Tibial nerve (tissue), 4 donors: ENCODE measurements around the gene VPS35. TPM values are rescaled to one million over a fixed set of nuclear protein-coding genes. Genes with fewer than 3 reads are reported as not detected.

Experiments used
- DNase-seq, 2 donors: peaks; one replicate each; pipeline ENCODE4 v3.0.0-alpha.2; 2019; ENCODE audit warnings: low spot score in 2 of 2
- H3K27ac ChIP-seq, 4 donors: fragments of 200-600 bp; sonication (generic) in 3 of 4; one replicate each; pipeline ENCODE4 v1.5.1; 2017 to 2019; ENCODE audit warnings: mild to moderate bottlenecking in 1 of 4
- H3K27me3 ChIP-seq, 2 donors: fragments of 200-600 bp; sonication (generic) in 1 of 2; one replicate each; pipeline versions ENCODE4 v1.5.1 to v1.6.0; 2017 to 2019
- H3K36me3 ChIP-seq, 3 donors: fragments of 200-600 bp; sonication (generic); one replicate each; pipeline ENCODE4 v1.5.1; 2018 to 2019
- H3K4me1 ChIP-seq, 4 donors: fragments of 200-600 bp; sonication (generic) in 3 of 4; one replicate each; pipeline ENCODE4 v1.5.1; 2017 to 2019
- H3K4me3 ChIP-seq, 4 donors: fragments of 200-600 bp; sonication (generic) in 3 of 4; one replicate each; pipeline ENCODE4 v1.5.1; 2017 to 2019; ENCODE audit warnings: mild to moderate bottlenecking in 1 of 4, moderate library complexity in 1 of 4
- H3K9me3 ChIP-seq, 4 donors: fragments of 200-600 bp; sonication (generic) in 3 of 4; one replicate each; pipeline ENCODE4 v1.5.1; 2017 to 2019
- EP300 ChIP-seq, 2 donors: sonication (generic); formaldehyde crosslinking; IDR thresholded peaks; one replicate each; pipeline ENCODE4 v1.6.1; 2017; ENCODE audit warnings: antibody characterized with exemption in 2 of 2, mild to moderate bottlenecking in 1 of 2
- POLR2A ChIP-seq, 2 donors: fragments of 450-650 bp; IDR thresholded peaks; one replicate each; pipeline ENCODE4 v1.6.1; 2017; ENCODE audit warnings: antibody characterized with exemption in 2 of 2, mild to moderate bottlenecking in 2 of 2, moderate library complexity in 2 of 2
- WGBS, 2 donors: methylation state at CpG; one replicate each; pipeline ENCODE4 v1.1.5; 2018; 5-methylcytosine and 5-hydroxymethylcytosine counted together
- total RNA-seq, 4 donors: library from RNA; depleted of rRNA; stranded (reverse); fragments of >200 nt; gene quantifications; one replicate each; pipeline ENCODE4 v1.1.0, GENCODE V29; 2016
- TF ChIP-seq, protein P1 (sequence below), 5 experiments: fragments of 200-600 bp in 3 of 5; fragments of 450-650 bp in 2 of 5; sonication (generic) in 3 of 5; IDR thresholded peaks; one replicate each; pipeline ENCODE4 v1.5.1; 2016 to 2019; ENCODE audit warnings: antibody characterized with exemption in 5 of 5, mild to moderate bottlenecking in 3 of 5, moderate library complexity in 2 of 5

The VPS35 gene
- total RNA-seq, 4 donors from 2014 or later: 26.1 to 54.4 (median 40.0) TPM

GRCh38 chr16:46727630-46728029, 38.7 kb upstream of the VPS35 start:
- no peak for DNase-seq
- no peak overlapping the region for H3K4me3 ChIP-seq
- 84 to 88% methylated on average over 9 of the region's 9 CpGs for WGBS, 2 donors

DNA sequence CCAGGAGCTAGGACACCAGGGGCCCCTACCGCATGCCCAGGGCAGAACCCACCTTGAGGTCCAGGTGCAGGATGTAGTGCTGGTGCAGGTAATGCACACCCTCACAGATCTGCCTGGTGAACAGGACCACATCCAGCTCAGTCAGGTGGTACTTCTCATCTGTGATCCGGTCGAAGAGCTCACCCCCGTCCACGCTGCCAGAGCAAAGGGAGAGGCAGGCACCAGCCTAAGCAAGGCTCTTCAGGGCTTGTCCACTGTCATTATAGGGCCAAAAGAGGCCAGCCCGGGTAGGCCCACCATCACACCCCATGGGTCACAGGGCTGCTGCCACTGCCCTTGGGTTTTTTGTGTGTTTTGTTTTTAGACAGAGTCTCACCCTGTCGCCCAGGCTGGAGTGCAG, 38.2 kb upstream of the VPS35 start:
- H3K4me3 ChIP-seq: no peak overlapping the region
- H3K36me3 ChIP-seq: no peaks in the 10 kb centered on the region
- peaks cover 0 to 13% (median 3%) of the 10 kb centered on the region in 4 donors for H3K9me3 ChIP-seq
- WGBS, 2 donors: 91 to 94% methylated on average over 7 of the region's 7 CpGs
- H3K27ac ChIP-seq: no peak overlapping the region
- H3K27me3 ChIP-seq: no peaks in the 10 kb centered on the region
- TF ChIP-seq EP300 (IDR thresholded peaks at IDR 0.05) (no peak), POLR2A (IDR thresholded peaks at IDR 0.05) (no peak)
- TF ChIP-seq, protein P1, sequence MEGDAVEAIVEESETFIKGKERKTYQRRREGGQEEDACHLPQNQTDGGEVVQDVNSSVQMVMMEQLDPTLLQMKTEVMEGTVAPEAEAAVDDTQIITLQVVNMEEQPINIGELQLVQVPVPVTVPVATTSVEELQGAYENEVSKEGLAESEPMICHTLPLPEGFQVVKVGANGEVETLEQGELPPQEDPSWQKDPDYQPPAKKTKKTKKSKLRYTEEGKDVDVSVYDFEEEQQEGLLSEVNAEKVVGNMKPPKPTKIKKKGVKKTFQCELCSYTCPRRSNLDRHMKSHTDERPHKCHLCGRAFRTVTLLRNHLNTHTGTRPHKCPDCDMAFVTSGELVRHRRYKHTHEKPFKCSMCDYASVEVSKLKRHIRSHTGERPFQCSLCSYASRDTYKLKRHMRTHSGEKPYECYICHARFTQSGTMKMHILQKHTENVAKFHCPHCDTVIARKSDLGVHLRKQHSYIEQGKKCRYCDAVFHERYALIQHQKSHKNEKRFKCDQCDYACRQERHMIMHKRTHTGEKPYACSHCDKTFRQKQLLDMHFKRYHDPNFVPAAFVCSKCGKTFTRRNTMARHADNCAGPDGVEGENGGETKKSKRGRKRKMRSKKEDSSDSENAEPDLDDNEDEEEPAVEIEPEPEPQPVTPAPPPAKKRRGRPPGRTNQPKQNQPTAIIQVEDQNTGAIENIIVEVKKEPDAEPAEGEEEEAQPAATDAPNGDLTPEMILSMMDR (IDR thresholded peaks at IDR 0.05): no peak
- no peaks in the 10 kb centered on the region for H3K4me1 ChIP-seq
- DNase-seq: no peak

More at GRCh38 chr16:46727630-46728029, 38.7 kb upstream of the VPS35 start:
- Histone ChIP-seq H3K36me3 (no peaks in the 10 kb centered on the region), H3K27me3 (no peaks in the 10 kb centered on the region), H3K9me3 (peaks cover 0 to 13% (median 3%) of the 10 kb centered on the region in 4 donors), H3K27ac (no peak overlapping the region), H3K4me1 (no peaks in the 10 kb centered on the region)
- TF ChIP-seq POLR2A (IDR thresholded peaks at IDR 0.05): no peak

- TF ChIP-seq, protein P1 (IDR thresholded peaks at IDR 0.05): no peak
- no peak for TF ChIP-seq EP300 (IDR thresholded peaks at IDR 0.05)
- no peak for TF ChIP-seq POLR2A (IDR thresholded peaks at IDR 0.05)
- no peak overlapping the region for H3K27ac ChIP-seq
- no peaks in the 10 kb centered on the region for H3K27me3 ChIP-seq
- H3K9me3 ChIP-seq: peaks cover 0 to 13% (median 3%) of the 10 kb centered on the region in 4 donors
- no peak overlapping the region for H3K4me3 ChIP-seq
- H3K36me3 ChIP-seq: no peaks in the 10 kb centered on the region
- DNase-seq: no peak
- WGBS, 2 donors: 78 to 79% methylated on average over 4 of the region's 4 CpGs
- no peaks in the 10 kb centered on the region for H3K4me1 ChIP-seq
Measured at GRCh38 chr16:46721885-46722284, 32.9 kb upstream of the VPS35 start.

DNA sequence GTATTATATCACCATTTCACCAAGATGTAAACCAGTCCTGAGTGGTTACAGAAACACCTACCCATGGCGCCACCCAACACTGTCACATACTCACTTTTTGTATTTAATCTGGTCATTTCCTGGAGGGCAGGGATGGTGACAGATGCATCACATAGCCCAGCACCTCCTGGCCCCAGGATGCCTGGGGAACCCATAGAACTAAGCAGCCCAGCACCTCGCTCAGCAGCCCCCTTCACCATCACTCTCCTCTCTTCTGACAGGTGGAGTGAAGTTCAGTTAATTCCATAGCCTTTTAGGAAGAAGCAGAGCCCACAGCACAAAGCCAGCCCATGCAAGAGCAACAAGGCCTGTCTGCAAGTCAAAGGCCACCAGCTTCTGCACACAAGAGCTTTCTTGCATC, 31.6 kb upstream of the VPS35 start:
- no peaks in the 10 kb centered on the region for H3K27me3 ChIP-seq
- TF ChIP-seq POLR2A (IDR thresholded peaks at IDR 0.05): no peak
- TF ChIP-seq EP300 (IDR thresholded peaks at IDR 0.05): no peak
- TF ChIP-seq, protein P1 (IDR thresholded peaks at IDR 0.05): no peak
- H3K4me3 ChIP-seq: no peak overlapping the region
- H3K36me3 ChIP-seq: no peaks in the 10 kb centered on the region
- WGBS, 2 donors: 88% methylated on average over 2 of the region's 2 CpGs
- no peak overlapping the region for H3K27ac ChIP-seq
- H3K9me3 ChIP-seq: peaks cover 0 to 8% (median 3%) of the 10 kb centered on the region in 4 donors
- no peak for DNase-seq
- no peaks in the 10 kb centered on the region for H3K4me1 ChIP-seq

GRCh38 chr16:46719528-46719927, 30.6 kb upstream of the VPS35 start:
- TF ChIP-seq, protein P1 (IDR thresholded peaks at IDR 0.05): no peak
- TF ChIP-seq POLR2A (IDR thresholded peaks at IDR 0.05) (no peak), EP300 (IDR thresholded peaks at IDR 0.05) (no peak)
- Histone ChIP-seq H3K9me3 (no peaks in the 10 kb centered on the region), H3K4me1 (no peaks in the 10 kb centered on the region), H3K27me3 (no peaks in the 10 kb centered on the region), H3K27ac (no peak overlapping the region), H3K36me3 (no peaks in the 10 kb centered on the region), H3K4me3 (no peak overlapping the region)
- DNase-seq: no peak
- 87 to 95% methylated on average over 6 of the region's 6 CpGs for WGBS, 2 donors

- no peaks in the 10 kb centered on the region for H3K4me1 ChIP-seq
- H3K27ac ChIP-seq: no peak overlapping the region
- no peaks in the 10 kb centered on the region for H3K27me3 ChIP-seq
- H3K36me3 ChIP-seq: no peaks in the 10 kb centered on the region
- DNase-seq: no peak
- 77 to 82% methylated on average over 8 of the region's 8 CpGs for WGBS, 2 donors
- H3K4me3 ChIP-seq: no peak overlapping the region
- no peaks in the 10 kb centered on the region for H3K9me3 ChIP-seq
- TF ChIP-seq EP300 (IDR thresholded peaks at IDR 0.05) (no peak), POLR2A (IDR thresholded peaks at IDR 0.05) (no peak)
- TF ChIP-seq, protein P1 (IDR thresholded peaks at IDR 0.05): no peak
Measured at GRCh38 chr16:46718214-46718613, 29.2 kb upstream of the VPS35 start.
